Mesenchymal stem cell (in vitro differentiated cells and primary cell): ENCODE measurements around the gene RALGAPA2.

Experiments used
- DNase-seq: peaks from one replicate; pipeline ENCODE4 v3.0.0-alpha.2; 2013
- H2AFZ ChIP-seq: one replicate; pipeline ENCODE4 v1.6.1; 2013; ENCODE audit warnings: low read depth, mild to moderate bottlenecking, control low read depth, inconsistent platforms, low read length, moderate library complexity
- H2AK5ac ChIP-seq: 2 replicates; pipeline ENCODE4 v1.6.1; 2013; ENCODE audit warnings: low read length, moderate library complexity, mild to moderate bottlenecking, inconsistent platforms; ENCODE audit not compliant: severe bottlenecking
- H2BK120ac ChIP-seq: one replicate; pipeline ENCODE4 v1.6.1; 2013; ENCODE audit warnings: low read depth, mild to moderate bottlenecking, inconsistent platforms, low read length, moderate library complexity
- H2BK12ac ChIP-seq, 2 experiments: one replicate each; pipeline ENCODE4 v1.6.1; 2013; ENCODE audit warnings: inconsistent platforms in 2 of 2, low read length in 2 of 2, mild to moderate bottlenecking in 2 of 2, moderate library complexity in 2 of 2, control low read depth in 1 of 2
- H2BK15ac ChIP-seq: one replicate; pipeline ENCODE4 v1.6.1; 2013; ENCODE audit warnings: mild to moderate bottlenecking, low read depth, inconsistent platforms; ENCODE audit not compliant: poor library complexity, severe bottlenecking
- H2BK5ac ChIP-seq: 2 replicates; pipeline ENCODE4 v1.6.1; 2013; ENCODE audit warnings: low read depth, mild to moderate bottlenecking, low read length, control low read depth, inconsistent platforms; ENCODE audit not compliant: poor library complexity, severe bottlenecking
- H3K14ac ChIP-seq, 2 experiments: one replicate each; pipeline ENCODE4 v1.6.1; 2013; ENCODE audit warnings: inconsistent platforms in 2 of 2, low read length in 2 of 2, control low read depth in 1 of 2, mild to moderate bottlenecking in 1 of 2, moderate library complexity in 1 of 2
- H3K18ac ChIP-seq, 2 experiments: one replicate each; pipeline ENCODE4 v1.6.1; 2013; ENCODE audit warnings: inconsistent platforms in 2 of 2, low read length in 2 of 2, control low read depth in 1 of 2, low read depth in 1 of 2, mild to moderate bottlenecking in 1 of 2
- H3K23ac ChIP-seq, 2 experiments: one replicate each; pipeline ENCODE4 v1.6.1; 2013; ENCODE audit warnings: inconsistent platforms in 2 of 2, low read length in 2 of 2, mild to moderate bottlenecking in 2 of 2, moderate library complexity in 2 of 2, control low read depth in 1 of 2
- H3K27ac ChIP-seq: 2 replicates; pipeline ENCODE4 v1.5.1; 2013; ENCODE audit warnings: mild to moderate bottlenecking, moderate library complexity, low read length, control low read depth, inconsistent platforms; ENCODE audit not compliant: poor library complexity, severe bottlenecking
- H3K27me3 ChIP-seq, 2 experiments: 2 replicates each; pipeline versions ENCODE4 v1.6.1 to v1.7.0; 2013; ENCODE audit warnings: low read length in 2 of 2, mild to moderate bottlenecking in 2 of 2, moderate library complexity in 2 of 2, control low read depth in 1 of 2, inconsistent platforms in 1 of 2; ENCODE audit not compliant: control insufficient read depth in 1 of 2, insufficient read depth in 1 of 2
- H3K36me3 ChIP-seq, 2 experiments: 2 replicates each; pipeline versions ENCODE4 v1.6.1 to v1.7.0; 2013; ENCODE audit warnings: low read length in 2 of 2, control low read depth in 1 of 2, inconsistent platforms in 1 of 2, low read depth in 1 of 2, mild to moderate bottlenecking in 1 of 2; ENCODE audit not compliant: insufficient read depth in 2 of 2, control insufficient read depth in 1 of 2
- H3K4ac ChIP-seq, 2 experiments: one replicate each; pipeline ENCODE4 v1.6.1; 2013; ENCODE audit warnings: inconsistent platforms in 2 of 2, low read length in 2 of 2, mild to moderate bottlenecking in 2 of 2, moderate library complexity in 2 of 2, control low read depth in 1 of 2, low read depth in 1 of 2
- H3K4me1 ChIP-seq: 2 replicates; pipeline ENCODE4 v1.6.1; 2013; ENCODE audit warnings: low read depth, low read length, control low read depth; ENCODE audit not compliant: control insufficient read depth, insufficient read depth
- H3K4me2 ChIP-seq: 2 replicates; pipeline ENCODE4 v1.6.1; 2013; ENCODE audit warnings: low read length, mild to moderate bottlenecking, inconsistent platforms; ENCODE audit not compliant: poor library complexity, severe bottlenecking
- H3K4me3 ChIP-seq, 2 experiments: 2 replicates each; pipeline versions ENCODE4 v1.5.1 to v1.7.0; 2013; ENCODE audit warnings: low read length in 2 of 2, mild to moderate bottlenecking in 2 of 2, control low read depth in 1 of 2, low read depth in 1 of 2; ENCODE audit not compliant: insufficient read depth in 1 of 2
- H3K79me1 ChIP-seq: replicated peaks from 2 replicates; pipeline ENCODE4 v1.6.1; 2013; ENCODE audit warnings: mild to moderate bottlenecking, control low read depth, low read length, inconsistent platforms; ENCODE audit not compliant: poor library complexity, severe bottlenecking
- H3K9ac ChIP-seq: 2 replicates; pipeline ENCODE4 v1.7.0; 2013; ENCODE audit warnings: mild to moderate bottlenecking, low read length, moderate library complexity
- H3K9me3 ChIP-seq: 2 replicates; pipeline ENCODE4 v1.7.0; 2013; ENCODE audit warnings: mild to moderate bottlenecking, low read length; ENCODE audit not compliant: control insufficient read depth
- H4K8ac ChIP-seq: one replicate; pipeline ENCODE4 v1.6.1; 2013; ENCODE audit warnings: inconsistent platforms, mild to moderate bottlenecking, low read length, moderate library complexity
- H4K91ac ChIP-seq: one replicate; pipeline ENCODE4 v1.6.1; 2013; ENCODE audit warnings: mild to moderate bottlenecking, low read length, inconsistent platforms
- WGBS: methylation state at CpG from one replicate; pipeline ENCODE4 v1.1.7; 2013; ENCODE audit warnings: mixed read lengths; 5-methylcytosine and 5-hydroxymethylcytosine counted together

Gene RALGAPA2

GRCh38 chr20:20477444-20478041, 234.9 kb downstream of the RALGAPA2 start:
- Histone ChIP-seq H3K36me3 (no peaks in the 10 kb centered on the region), H4K91ac (no peak overlapping the region), H3K23ac (no peak overlapping the region), H2AK5ac (no peak overlapping the region), H2BK15ac (no peak overlapping the region), H3K18ac (no peak overlapping the region), H3K79me1 (no peaks in the 10 kb centered on the region), H3K4me3 (no peak overlapping the region), H3K4ac (no peak overlapping the region), H2BK120ac (no peak overlapping the region), H2BK12ac (no peak overlapping the region), H3K27ac (no peak overlapping the region), H3K14ac (no peak overlapping the region), H2AFZ (no peak overlapping the region), H2BK5ac (no peak overlapping the region), H3K9me3 (no peaks in the 10 kb centered on the region), H3K4me2 (no peak overlapping the region), H3K9ac (no peak overlapping the region), H3K27me3 (no peaks in the 10 kb centered on the region), H4K8ac (no peak overlapping the region), H3K4me1 (peaks cover 3% of the 10 kb centered on the region)
- WGBS = 93% methylated on average over 5 of the region's 5 CpGs
- no peak for DNase-seq

GRCh38 chr20:20476504-20476903, 235.9 kb downstream of the RALGAPA2 start:
- no peak overlapping the region for H3K4ac ChIP-seq
- no peak overlapping the region for H3K18ac ChIP-seq
- no peaks in the 10 kb centered on the region for H3K79me1 ChIP-seq
- no peak overlapping the region for H3K23ac ChIP-seq
- no peaks in the 10 kb centered on the region for H3K36me3 ChIP-seq
- no CpG with 5 or more reads among the region's 2 CpGs for whole genome bisulfite sequencing
- no peak overlapping the region for H3K14ac ChIP-seq
- no peak overlapping the region for H2AK5ac ChIP-seq
- H4K8ac ChIP-seq = no peak overlapping the region
- no peak overlapping the region for H2BK12ac ChIP-seq
- no peak overlapping the region for H2BK5ac ChIP-seq
- H3K9ac ChIP-seq = no peak overlapping the region
- no peak overlapping the region for H2BK15ac ChIP-seq
- no peak for DNase-seq
- no peaks in the 10 kb centered on the region for H3K27me3 ChIP-seq
- no peak overlapping the region for H3K27ac ChIP-seq
- H2BK120ac ChIP-seq = no peak overlapping the region
- H3K4me1 ChIP-seq = peaks cover 1% of the 10 kb centered on the region
- no peak overlapping the region for H2AFZ ChIP-seq
- no peak overlapping the region for H3K4me2 ChIP-seq
- no peak overlapping the region for H4K91ac ChIP-seq
- no peaks in the 10 kb centered on the region for H3K9me3 ChIP-seq
- H3K4me3 ChIP-seq = no peak overlapping the region

- no peak overlapping the region for H3K27ac ChIP-seq
- no peaks in the 10 kb centered on the region for H3K36me3 ChIP-seq
- no peak overlapping the region for H2AFZ ChIP-seq
- no peak overlapping the region for H3K18ac ChIP-seq
- H3K14ac ChIP-seq = no peak overlapping the region
- H3K4ac ChIP-seq = no peak overlapping the region
- H2BK15ac ChIP-seq = no peak overlapping the region
- no peak overlapping the region for H2BK12ac ChIP-seq
- H3K23ac ChIP-seq = no peak overlapping the region
- H2BK120ac ChIP-seq = no peak overlapping the region
- H3K79me1 ChIP-seq = no peaks in the 10 kb centered on the region
- H3K27me3 ChIP-seq = no peaks in the 10 kb centered on the region
- peaks cover 1% of the 10 kb centered on the region for H3K4me1 ChIP-seq
- no peak overlapping the region for H2AK5ac ChIP-seq
- no peaks in the 10 kb centered on the region for H3K9me3 ChIP-seq
- no peak overlapping the region for H3K4me3 ChIP-seq
- no peak overlapping the region for H4K91ac ChIP-seq
- no peak overlapping the region for H3K4me2 ChIP-seq
- no peak overlapping the region for H2BK5ac ChIP-seq
- H4K8ac ChIP-seq = no peak overlapping the region
- H3K9ac ChIP-seq = no peak overlapping the region
- no peak for DNase-seq
Observed at GRCh38 chr20:20473657-20474056, 238.8 kb downstream of the RALGAPA2 start.

GRCh38 chr20:20472684-20473274, 239.7 kb downstream of the RALGAPA2 start:
- H3K9me3 ChIP-seq = no peaks in the 10 kb centered on the region
- H4K8ac ChIP-seq = no peak overlapping the region
- no peaks in the 10 kb centered on the region for H3K27me3 ChIP-seq
- H3K4me3 ChIP-seq = no peak overlapping the region
- no peak overlapping the region for H3K18ac ChIP-seq
- H2BK12ac ChIP-seq = no peak overlapping the region
- no peak overlapping the region for H3K9ac ChIP-seq
- no peak overlapping the region for H3K4ac ChIP-seq
- WGBS = 77% methylated on average over 2 of the region's 4 CpGs
- no peak overlapping the region for H2BK5ac ChIP-seq
- no peak overlapping the region for H3K14ac ChIP-seq
- H3K23ac ChIP-seq = no peak overlapping the region
- H3K36me3 ChIP-seq = no peaks in the 10 kb centered on the region
- no peak overlapping the region for H2BK15ac ChIP-seq
- H3K4me1 ChIP-seq = peaks cover 1% of the 10 kb centered on the region
- no peak overlapping the region for H2AFZ ChIP-seq
- no peak overlapping the region for H3K4me2 ChIP-seq
- H3K27ac ChIP-seq = no peak overlapping the region
- no peak overlapping the region for H2BK120ac ChIP-seq
- H3K79me1 ChIP-seq = no peaks in the 10 kb centered on the region
- no peak overlapping the region for H4K91ac ChIP-seq
- no peak for DNase-seq
- H2AK5ac ChIP-seq = no peak overlapping the region
